NCI-H226 (cell line): ENCODE measurements around the gene GTF2A1L.
A peak's percentile ranks its signal among the peaks of the same experiment; 100 is the strongest.

Source experiments
- DNase-seq: peaks from one replicate; pipeline ENCODE4 v3.0.0-alpha.2; 2015

GTF2A1L gene

GRCh38 chr2:48709096-48710034, 91.7 kb downstream of the GTF2A1L start:
- DNase-seq = no peak

GRCh38 chr2:48711343-48711742, 93.7 kb downstream of the GTF2A1L start:
- no peak for DNase-seq

GRCh38 chr2:48712151-48712550, 94.5 kb downstream of the GTF2A1L start:
- DNase-seq = no peak

GRCh38 chr2:48713647-48714046, 96.0 kb downstream of the GTF2A1L start:
- DNase-seq = no peak

DNA sequence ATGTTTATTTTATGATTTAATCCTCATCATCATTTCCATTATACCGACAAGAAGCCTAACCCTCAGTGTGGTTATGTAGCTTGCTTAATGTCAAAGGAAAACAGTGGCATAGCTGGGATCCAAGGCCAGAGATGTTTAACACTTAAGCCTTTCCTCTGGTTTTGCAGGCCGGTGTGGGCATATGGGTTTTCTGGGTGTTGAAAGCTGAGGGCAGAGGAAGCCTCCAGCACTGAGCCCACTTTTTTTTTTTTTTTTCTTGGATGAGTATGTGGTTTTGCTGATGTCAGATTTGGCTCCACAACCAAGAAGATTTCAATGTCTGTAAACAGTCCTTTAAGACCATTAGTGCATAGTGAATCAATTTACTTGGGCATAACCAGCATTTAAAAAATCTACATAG, 96.6 kb downstream of the GTF2A1L start:
- DNase-seq = no peak

GRCh38 chr2:48715042-48715899, 97.6 kb downstream of the GTF2A1L start:
- DNase-seq = peak; percentile 21

DNA sequence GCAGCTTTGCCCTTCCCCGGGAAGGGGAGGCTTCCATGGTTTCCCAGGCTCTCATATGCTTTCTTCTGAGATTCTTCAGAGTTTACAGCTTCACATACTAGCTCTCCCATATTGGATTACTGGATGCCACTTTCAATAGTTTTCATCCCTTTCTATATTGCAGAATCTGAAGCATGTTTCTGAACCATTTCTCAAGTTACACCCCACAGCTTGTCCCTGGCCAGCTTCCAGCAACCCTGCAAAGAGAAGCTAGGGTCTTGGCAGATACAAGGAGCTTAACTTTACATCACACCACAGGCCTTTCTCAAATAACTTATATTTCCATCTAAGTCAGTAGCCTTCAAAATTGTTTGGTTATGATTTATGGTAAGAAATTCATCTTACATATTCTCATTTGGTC, 98.3 kb downstream of the GTF2A1L start:
- DNase-seq = no peak

- no peak for DNase-seq
Measured at GRCh38 chr2:48717846-48718245, 100.2 kb downstream of the GTF2A1L start.

GRCh38 chr2:48719480-48720177, 102.0 kb downstream of the GTF2A1L start:
- no peak for DNase-seq

DNA sequence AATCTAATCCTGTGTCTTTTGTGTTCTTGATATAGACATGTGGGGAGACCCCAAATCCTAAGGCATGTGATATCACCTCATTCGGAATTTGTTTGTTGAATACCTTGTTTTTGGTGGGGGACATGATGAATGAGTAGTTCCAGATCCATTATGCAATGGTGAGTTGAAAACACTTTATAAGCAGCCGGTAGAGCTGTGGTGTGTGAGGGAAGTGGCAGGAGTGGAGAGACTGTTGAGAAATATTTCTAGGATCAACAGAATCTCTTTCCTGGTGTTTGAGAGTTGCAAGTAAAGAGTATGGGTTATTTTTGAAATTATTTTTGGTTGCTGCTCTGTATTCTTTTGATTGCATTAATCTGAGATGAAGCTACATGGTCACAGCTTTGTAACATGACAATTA, 103.5 kb downstream of the GTF2A1L start:
- DNase-seq = no peak

DNA sequence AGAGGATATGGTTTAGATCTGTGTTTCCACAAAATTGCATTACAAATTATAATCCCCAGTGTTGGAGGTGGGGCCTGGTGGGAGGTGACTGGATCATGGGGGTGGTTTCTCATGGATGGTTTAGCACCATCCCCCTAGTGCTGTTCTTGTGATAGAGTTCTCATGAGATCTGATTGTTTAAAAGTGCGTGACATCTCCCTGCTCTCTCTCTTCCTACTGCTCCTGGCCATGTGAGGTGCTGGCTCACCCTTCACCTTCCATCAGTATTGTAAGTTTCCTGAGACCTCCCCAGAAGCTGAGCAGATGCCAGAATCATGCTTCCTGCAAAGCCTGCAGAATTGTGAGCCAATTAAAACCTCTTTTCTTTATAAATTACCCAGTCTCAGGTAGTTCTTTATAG, 104.7 kb downstream of the GTF2A1L start:
- no peak for DNase-seq

GRCh38 chr2:48723129-48723528, 105.5 kb downstream of the GTF2A1L start:
- peak; percentile 14 for DNase-seq

GRCh38 chr2:48724278-48724677, 106.6 kb downstream of the GTF2A1L start:
- no peak for DNase-seq

DNA sequence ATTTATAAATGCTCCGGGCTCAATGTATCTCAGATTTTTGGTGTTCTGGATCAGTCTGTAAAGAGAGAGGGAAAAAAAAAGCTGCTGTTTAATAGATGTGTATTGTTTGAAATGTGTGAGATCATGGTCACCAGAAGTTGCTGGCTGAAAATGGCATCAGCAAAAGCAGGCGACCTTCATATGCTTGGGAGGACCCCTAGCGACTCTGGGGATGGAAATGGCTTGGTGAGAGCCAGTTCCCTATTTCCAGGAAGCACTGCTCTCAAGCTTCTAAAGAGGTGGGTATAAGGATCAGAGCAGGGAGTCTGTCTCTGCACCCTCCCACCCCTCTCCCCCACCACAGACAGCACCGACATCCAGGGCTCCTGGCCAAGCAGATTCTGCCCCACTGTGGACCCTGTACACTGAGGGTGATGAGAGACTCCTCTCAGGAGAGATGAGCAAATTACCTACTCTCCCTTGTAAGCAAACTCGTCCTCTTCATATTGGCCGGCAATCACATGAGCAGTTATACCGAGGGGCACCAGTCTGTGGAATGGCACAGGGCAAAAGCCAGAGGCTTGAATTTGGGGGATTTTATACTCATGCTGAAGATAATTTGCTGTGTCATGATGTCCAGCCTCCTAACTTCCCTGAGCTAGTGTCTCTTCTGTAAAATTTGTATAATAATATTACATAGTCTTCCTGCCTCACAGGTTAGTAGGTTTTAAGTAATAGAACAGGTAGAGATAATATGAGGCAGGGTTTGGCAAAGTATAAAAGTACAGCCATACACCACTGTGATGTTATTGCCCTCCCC, 108.2 kb downstream of the GTF2A1L start:
- DNase-seq = no peak

- no peak for DNase-seq
Measured at GRCh38 chr2:48727560-48727959, 109.9 kb downstream of the GTF2A1L start.

DNA sequence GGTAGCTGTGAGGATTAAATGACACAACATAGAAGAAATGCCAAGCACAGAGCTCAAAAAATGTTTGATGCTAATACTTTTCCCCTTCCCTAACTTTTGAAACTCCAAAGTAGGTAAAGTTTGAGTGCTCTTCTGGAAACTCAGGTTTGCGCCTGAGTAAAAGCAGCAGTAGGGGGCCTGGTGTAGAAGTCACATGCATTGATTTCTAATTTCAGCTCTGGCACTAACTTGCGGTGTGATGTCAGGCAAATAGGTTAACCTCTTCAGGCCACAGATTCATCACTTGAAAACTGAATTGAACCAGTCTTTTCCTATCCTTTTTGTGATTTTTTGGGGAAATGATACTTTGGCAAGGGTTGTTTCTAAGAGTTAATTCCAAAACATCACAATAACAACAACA, 110.6 kb downstream of the GTF2A1L start:
- no peak for DNase-seq

- no peak for DNase-seq
Measured at GRCh38 chr2:48728840-48729239, 111.2 kb downstream of the GTF2A1L start.
